HepG2 (cell line): ENCODE measurements around the gene NDRG3. TPM values are rescaled to one million over a fixed set of nuclear protein-coding genes. Genes with fewer than 3 reads are reported as not detected.
A peak's percentile ranks its signal among the peaks of the same experiment; 100 is the strongest.

ENCODE experiments used
- AHR ChIP-seq: IDR thresholded peaks from 2 replicates; pipeline ENCODE4 v1.6.1; 2018; ENCODE audit warnings: missing genetic modification reagents, missing compliant biosample characterization
- ARID2 ChIP-seq: sonication (generic); formaldehyde crosslinking; IDR thresholded peaks from 2 replicates; pipeline ENCODE4 v1.8.1; 2022; ENCODE audit warnings: mild to moderate bottlenecking, missing genetic modification reagents, borderline replicate concordance
- FOXO1 ChIP-seq: sonication (generic); formaldehyde crosslinking; IDR thresholded peaks from 2 replicates; pipeline ENCODE4 v1.4.0; 2020; ENCODE audit warnings: missing genetic modification reagents
- KAT7 ChIP-seq: IDR thresholded peaks from 2 replicates; pipeline ENCODE4 v1.6.1; 2018; ENCODE audit warnings: borderline replicate concordance, missing compliant biosample characterization
- KLF12 ChIP-seq: sonication (generic); formaldehyde crosslinking; IDR thresholded peaks from 2 replicates; pipeline ENCODE4 v1.4.0; 2020; ENCODE audit warnings: missing genetic modification reagents, borderline replicate concordance
- KLF6 ChIP-seq: IDR thresholded peaks from 2 replicates; pipeline ENCODE4 v1.8.0; 2016; ENCODE audit warnings: missing biosample characterization, missing genetic modification reagents
- LCORL ChIP-seq, 2 experiments: fragments of 450-650 bp in 1 of 2; sonication (generic) in 1 of 2; formaldehyde crosslinking in 1 of 2; IDR thresholded peaks; 2 replicates each; pipeline versions ENCODE4 v1.5.0 to v1.6.1; 2017 to 2020; ENCODE audit warnings: antibody characterized with exemption in 1 of 2, missing genetic modification reagents in 1 of 2
- MED1 ChIP-seq: sonication (generic); formaldehyde crosslinking; IDR thresholded peaks from 2 replicates; pipeline ENCODE4 v1.4.0; 2020; ENCODE audit warnings: missing genetic modification reagents
- PLRG1 ChIP-seq: fragments of 450-650 bp; conservative IDR thresholded peaks from 2 replicates; pipeline ENCODE4 v1.6.1; 2016
- RARG ChIP-seq: sonication (generic); formaldehyde crosslinking; IDR thresholded peaks from 2 replicates; pipeline ENCODE4 v1.4.0; 2020; ENCODE audit warnings: low read depth, mild to moderate bottlenecking, missing genetic modification reagents
- SRSF1 ChIP-seq: fragments of 200-400 bp; formaldehyde crosslinking; optimal IDR thresholded peaks from 2 replicates; pipeline ENCODE3; 2017; ENCODE audit warnings: mild to moderate bottlenecking, low read depth, low read length, moderate library complexity
- THYN1 ChIP-seq: sonication (generic); formaldehyde crosslinking; IDR thresholded peaks from 2 replicates; pipeline ENCODE4 v1.8.1; 2023; ENCODE audit warnings: low read depth, mild to moderate bottlenecking, moderate library complexity, missing genetic modification reagents, borderline replicate concordance
- TP53 ChIP-seq: sonication (generic); formaldehyde crosslinking; conservative IDR thresholded peaks from 2 replicates; pipeline ENCODE4 v1.4.0; 2020; ENCODE audit warnings: missing genetic modification reagents
- ZNF207 ChIP-seq: fragments of 450-650 bp; IDR thresholded peaks from 2 replicates; pipeline ENCODE4 v1.6.1; 2016; ENCODE audit warnings: antibody characterized with exemption, borderline replicate concordance
- ZNF274 ChIP-seq: sonication (generic); formaldehyde crosslinking; IDR thresholded peaks from 2 replicates; pipeline ENCODE4 v1.5.1; 2020; ENCODE audit warnings: mild to moderate bottlenecking, missing genetic modification reagents
- ZNF746 ChIP-seq: sonication (generic); formaldehyde crosslinking; IDR thresholded peaks from 2 replicates; pipeline ENCODE4 v1.8.0; 2022; ENCODE audit warnings: mild to moderate bottlenecking, missing genetic modification reagents
- ZNF773 ChIP-seq: sonication (generic); formaldehyde crosslinking; IDR thresholded peaks from 2 replicates; pipeline ENCODE4 v1.4.0; 2020; ENCODE audit warnings: missing genetic modification reagents, borderline replicate concordance
- ZNF788 ChIP-seq: sonication (generic); formaldehyde crosslinking; IDR thresholded peaks from 2 replicates; pipeline ENCODE4 v1.5.0; 2020; ENCODE audit warnings: mild to moderate bottlenecking, missing genetic modification reagents, borderline replicate concordance
- polyA plus RNA-seq, 8 experiments: library from polyadenylated mRNA; depleted of rRNA in 3 of 8; stranded (reverse) in 7 of 8; unstranded in 1 of 8; fragments of >200 nt; fragmentation: Illumina TruSeq in 4 of 8; extraction: Trizol in 4 of 8; gene quantifications; 2 replicates each; pipeline versions ENCODE4 v1.2.1 to v1.2.3, GENCODE V29; 2011 to 2016; ENCODE audit warnings: low read depth in 4 of 8, missing spikeins in 1 of 8, mixed read lengths in 1 of 8; ENCODE audit not compliant: insufficient read depth in 1 of 8
- total RNA-seq, 5 experiments: library from RNA; depleted of rRNA; stranded (reverse); fragments of >200 nt; fragmentation: Illumina TruSeq; extraction: Trizol; gene quantifications; 2 replicates each; pipeline ENCODE4 v1.2.3, GENCODE V29; 2016; ENCODE audit warnings: low read depth in 1 of 5
- TF ChIP-seq, protein P1 (sequence below): sonication (generic); formaldehyde crosslinking; IDR thresholded peaks from 2 replicates; pipeline ENCODE4 v1.4.0; 2020; ENCODE audit warnings: missing genetic modification reagents
- TF ChIP-seq, protein P2 (sequence below): sonication (generic); formaldehyde crosslinking; IDR thresholded peaks from 2 replicates; pipeline ENCODE4 v1.4.0; 2020; ENCODE audit warnings: missing genetic modification reagents
- TF ChIP-seq, protein P3 (sequence below): sonication (generic); formaldehyde crosslinking; IDR thresholded peaks from 2 replicates; pipeline ENCODE4 v1.4.0; 2020; ENCODE audit warnings: missing genetic modification reagents

Gene NDRG3
- total and polyA plus RNA-seq, 2 of the 13 experiments (the other 11 are each of a cell fraction or from before 2014, with no cell fraction given) = 36.0 to 40.5 TPM

DNA sequence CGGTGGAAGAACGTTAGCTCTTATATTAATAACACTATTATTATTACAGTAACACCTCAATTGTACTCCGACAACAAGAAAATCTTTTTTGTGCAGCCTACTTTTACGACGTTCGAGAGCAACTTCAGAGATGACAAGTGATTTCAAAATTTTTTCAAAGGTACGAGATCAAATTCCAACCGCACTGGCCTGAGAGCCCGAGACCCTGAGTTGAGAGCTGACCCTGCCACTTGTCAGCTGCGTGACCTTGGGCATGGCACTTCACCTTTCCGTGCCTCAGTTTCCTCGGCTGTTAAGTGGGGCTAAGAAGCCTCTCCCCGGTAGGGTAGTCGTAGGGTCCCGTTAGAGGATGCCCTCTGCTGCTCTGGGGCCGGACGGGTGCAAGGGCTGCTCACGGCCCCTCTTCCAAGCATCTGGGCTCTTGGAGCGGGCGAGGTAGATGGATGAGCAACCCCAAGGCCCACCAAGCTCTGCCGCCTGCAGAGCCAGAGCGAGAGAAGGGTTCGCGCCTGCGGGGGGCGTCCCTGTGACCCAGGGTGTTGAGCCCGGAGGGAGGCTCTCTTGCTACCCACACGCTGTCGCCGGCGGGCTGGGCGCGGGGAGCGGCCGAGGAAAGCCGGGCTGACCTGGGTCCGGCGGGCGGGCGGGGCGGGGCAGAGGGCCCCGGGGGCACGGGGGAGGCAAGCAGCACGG, 510 bp downstream of the NDRG3 start (continued):
- TF ChIP-seq ZNF207 (no peak), RARG (CRISPR knock-in tag) (no peak), THYN1 (0 out of 2 replicates have a peak, but pooled peaks have one; percentile 92), KLF12 (CRISPR knock-in tag) (0 out of 2 replicates have a peak, but pooled peaks have one; percentile 36), MED1 (CRISPR knock-in tag) (no peak), TP53 (CRISPR knock-in tag) (no peak; the same call in 1 of the 2 replicates), AHR (CRISPR knock-in tag) (peak; percentile 66; the same call in 1 of the 2 replicates), LCORL (IDR thresholded peaks at IDR 0.05) (no peak), LCORL (CRISPR knock-in tag; IDR thresholded peaks at IDR 0.05) (peak; percentile 68; the same call in 1 of the 2 replicates), ZNF773 (CRISPR knock-in tag) (no peak), ZNF746 (CRISPR knock-in tag) (peak; percentile 19; the same call in 1 of the 2 replicates), FOXO1 (CRISPR knock-in tag) (no peak), PLRG1 (no peak), ARID2 (CRISPR knock-in tag) (no peak; the same call in 1 of the 2 replicates), ZNF274 (CRISPR knock-in tag) (peak; percentile 88; the same call in 1 of the 2 replicates), KAT7 (no peak; the same call in 1 of the 2 replicates), KLF6 (CRISPR knock-in tag) (no peak), SRSF1 (peak; percentile 14), ZNF788 (peak; percentile 24; the same call in 1 of the 2 replicates)
- TF ChIP-seq, protein P1, sequence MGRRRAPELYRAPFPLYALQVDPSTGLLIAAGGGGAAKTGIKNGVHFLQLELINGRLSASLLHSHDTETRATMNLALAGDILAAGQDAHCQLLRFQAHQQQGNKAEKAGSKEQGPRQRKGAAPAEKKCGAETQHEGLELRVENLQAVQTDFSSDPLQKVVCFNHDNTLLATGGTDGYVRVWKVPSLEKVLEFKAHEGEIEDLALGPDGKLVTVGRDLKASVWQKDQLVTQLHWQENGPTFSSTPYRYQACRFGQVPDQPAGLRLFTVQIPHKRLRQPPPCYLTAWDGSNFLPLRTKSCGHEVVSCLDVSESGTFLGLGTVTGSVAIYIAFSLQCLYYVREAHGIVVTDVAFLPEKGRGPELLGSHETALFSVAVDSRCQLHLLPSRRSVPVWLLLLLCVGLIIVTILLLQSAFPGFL (CRISPR knock-in tag) = no peak
- TF ChIP-seq, protein P2, sequence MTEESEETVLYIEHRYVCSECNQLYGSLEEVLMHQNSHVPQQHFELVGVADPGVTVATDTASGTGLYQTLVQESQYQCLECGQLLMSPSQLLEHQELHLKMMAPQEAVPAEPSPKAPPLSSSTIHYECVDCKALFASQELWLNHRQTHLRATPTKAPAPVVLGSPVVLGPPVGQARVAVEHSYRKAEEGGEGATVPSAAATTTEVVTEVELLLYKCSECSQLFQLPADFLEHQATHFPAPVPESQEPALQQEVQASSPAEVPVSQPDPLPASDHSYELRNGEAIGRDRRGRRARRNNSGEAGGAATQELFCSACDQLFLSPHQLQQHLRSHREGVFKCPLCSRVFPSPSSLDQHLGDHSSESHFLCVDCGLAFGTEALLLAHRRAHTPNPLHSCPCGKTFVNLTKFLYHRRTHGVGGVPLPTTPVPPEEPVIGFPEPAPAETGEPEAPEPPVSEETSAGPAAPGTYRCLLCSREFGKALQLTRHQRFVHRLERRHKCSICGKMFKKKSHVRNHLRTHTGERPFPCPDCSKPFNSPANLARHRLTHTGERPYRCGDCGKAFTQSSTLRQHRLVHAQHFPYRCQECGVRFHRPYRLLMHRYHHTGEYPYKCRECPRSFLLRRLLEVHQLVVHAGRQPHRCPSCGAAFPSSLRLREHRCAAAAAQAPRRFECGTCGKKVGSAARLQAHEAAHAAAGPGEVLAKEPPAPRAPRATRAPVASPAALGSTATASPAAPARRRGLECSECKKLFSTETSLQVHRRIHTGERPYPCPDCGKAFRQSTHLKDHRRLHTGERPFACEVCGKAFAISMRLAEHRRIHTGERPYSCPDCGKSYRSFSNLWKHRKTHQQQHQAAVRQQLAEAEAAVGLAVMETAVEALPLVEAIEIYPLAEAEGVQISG (CRISPR knock-in tag) = no peak
- TF ChIP-seq, protein P3, sequence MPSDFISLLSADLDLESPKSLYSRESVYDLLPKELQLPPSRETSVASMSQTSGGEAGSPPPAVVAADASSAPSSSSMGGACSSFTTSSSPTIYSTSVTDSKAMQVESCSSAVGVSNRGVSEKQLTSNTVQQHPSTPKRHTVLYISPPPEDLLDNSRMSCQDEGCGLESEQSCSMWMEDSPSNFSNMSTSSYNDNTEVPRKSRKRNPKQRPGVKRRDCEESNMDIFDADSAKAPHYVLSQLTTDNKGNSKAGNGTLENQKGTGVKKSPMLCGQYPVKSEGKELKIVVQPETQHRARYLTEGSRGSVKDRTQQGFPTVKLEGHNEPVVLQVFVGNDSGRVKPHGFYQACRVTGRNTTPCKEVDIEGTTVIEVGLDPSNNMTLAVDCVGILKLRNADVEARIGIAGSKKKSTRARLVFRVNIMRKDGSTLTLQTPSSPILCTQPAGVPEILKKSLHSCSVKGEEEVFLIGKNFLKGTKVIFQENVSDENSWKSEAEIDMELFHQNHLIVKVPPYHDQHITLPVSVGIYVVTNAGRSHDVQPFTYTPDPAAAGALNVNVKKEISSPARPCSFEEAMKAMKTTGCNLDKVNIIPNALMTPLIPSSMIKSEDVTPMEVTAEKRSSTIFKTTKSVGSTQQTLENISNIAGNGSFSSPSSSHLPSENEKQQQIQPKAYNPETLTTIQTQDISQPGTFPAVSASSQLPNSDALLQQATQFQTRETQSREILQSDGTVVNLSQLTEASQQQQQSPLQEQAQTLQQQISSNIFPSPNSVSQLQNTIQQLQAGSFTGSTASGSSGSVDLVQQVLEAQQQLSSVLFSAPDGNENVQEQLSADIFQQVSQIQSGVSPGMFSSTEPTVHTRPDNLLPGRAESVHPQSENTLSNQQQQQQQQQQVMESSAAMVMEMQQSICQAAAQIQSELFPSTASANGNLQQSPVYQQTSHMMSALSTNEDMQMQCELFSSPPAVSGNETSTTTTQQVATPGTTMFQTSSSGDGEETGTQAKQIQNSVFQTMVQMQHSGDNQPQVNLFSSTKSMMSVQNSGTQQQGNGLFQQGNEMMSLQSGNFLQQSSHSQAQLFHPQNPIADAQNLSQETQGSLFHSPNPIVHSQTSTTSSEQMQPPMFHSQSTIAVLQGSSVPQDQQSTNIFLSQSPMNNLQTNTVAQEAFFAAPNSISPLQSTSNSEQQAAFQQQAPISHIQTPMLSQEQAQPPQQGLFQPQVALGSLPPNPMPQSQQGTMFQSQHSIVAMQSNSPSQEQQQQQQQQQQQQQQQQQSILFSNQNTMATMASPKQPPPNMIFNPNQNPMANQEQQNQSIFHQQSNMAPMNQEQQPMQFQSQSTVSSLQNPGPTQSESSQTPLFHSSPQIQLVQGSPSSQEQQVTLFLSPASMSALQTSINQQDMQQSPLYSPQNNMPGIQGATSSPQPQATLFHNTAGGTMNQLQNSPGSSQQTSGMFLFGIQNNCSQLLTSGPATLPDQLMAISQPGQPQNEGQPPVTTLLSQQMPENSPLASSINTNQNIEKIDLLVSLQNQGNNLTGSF (CRISPR knock-in tag) = no peak
